NOMO-1 treated with dmso at 0.1 percent for 144 hours (cell line): ENCODE data around the gene PIK3R1.

Source experiments
- DNase-seq: peaks from one replicate; lab custom pipeline; 2025; ENCODE audit not compliant: unreplicated experiment; lab: John Stamatoyannopoulos, UW

Gene PIK3R1

GRCh38 chr5:68268852-68269130 lies 53.2 kb downstream of the PIK3R1 start:
- no peak for DNase-seq

GRCh38 chr5:68269820-68270219 lies 54.3 kb downstream of the PIK3R1 start:
- no peak for DNase-seq

- no peak for DNase-seq
Measured at GRCh38 chr5:68270399-68270975, 54.9 kb downstream of the PIK3R1 start.

GRCh38 chr5:68271124-68271523 lies 55.6 kb downstream of the PIK3R1 start:
- DNase-seq, result no peak

- DNase-seq, result no peak
Measured at GRCh38 chr5:68272289-68272688, 56.7 kb downstream of the PIK3R1 start.

GRCh38 chr5:68273717-68274409 lies 58.3 kb downstream of the PIK3R1 start:
- DNase-seq, result no peak

GRCh38 chr5:68274847-68275651 lies 59.5 kb downstream of the PIK3R1 start:
- no peak for DNase-seq

GRCh38 chr5:68276740-68277139 lies 61.2 kb downstream of the PIK3R1 start:
- DNase-seq, result no peak

- no peak for DNase-seq
Measured at GRCh38 chr5:68277431-68277830, 61.9 kb downstream of the PIK3R1 start.

GRCh38 chr5:68279984-68280383 lies 64.4 kb downstream of the PIK3R1 start:
- no peak for DNase-seq

GRCh38 chr5:68282001-68282400 lies 66.4 kb downstream of the PIK3R1 start:
- DNase-seq, result no peak

GRCh38 chr5:68283766-68284165 lies 68.2 kb downstream of the PIK3R1 start:
- DNase-seq, result no peak

- no peak for DNase-seq
Measured at GRCh38 chr5:68285075-68285840, 69.7 kb downstream of the PIK3R1 start.

GRCh38 chr5:68285851-68286611 lies 70.5 kb downstream of the PIK3R1 start:
- DNase-seq, result no peak

GRCh38 chr5:68286612-68286912 lies 71.0 kb downstream of the PIK3R1 start:
- no peak for DNase-seq

- DNase-seq, result no peak
Measured at GRCh38 chr5:68287631-68287975, 72.0 kb downstream of the PIK3R1 start.

- no peak for DNase-seq
Measured at GRCh38 chr5:68287976-68288706, 72.6 kb downstream of the PIK3R1 start.

GRCh38 chr5:68288707-68289134 lies 73.2 kb downstream of the PIK3R1 start:
- no peak for DNase-seq

- no peak for DNase-seq
Measured at GRCh38 chr5:68289498-68289897, 73.9 kb downstream of the PIK3R1 start.

- no peak for DNase-seq
Measured at GRCh38 chr5:68290260-68290674, 74.7 kb downstream of the PIK3R1 start.
